GM18502 (cell line): ENCODE data around the gene GEMIN8.
A peak's percentile ranks its signal among the peaks of the same experiment; 100 is the strongest.

ENCODE experiments used
- ATAC-seq: cut with Tn5 transposase; IDR thresholded peaks from one replicate; pipeline ENCODE4 v1.9.1; 2021; ENCODE audit warnings: mild to moderate bottlenecking; ENCODE audit not compliant: unreplicated experiment, poor library complexity

The GEMIN8 gene

DNA sequence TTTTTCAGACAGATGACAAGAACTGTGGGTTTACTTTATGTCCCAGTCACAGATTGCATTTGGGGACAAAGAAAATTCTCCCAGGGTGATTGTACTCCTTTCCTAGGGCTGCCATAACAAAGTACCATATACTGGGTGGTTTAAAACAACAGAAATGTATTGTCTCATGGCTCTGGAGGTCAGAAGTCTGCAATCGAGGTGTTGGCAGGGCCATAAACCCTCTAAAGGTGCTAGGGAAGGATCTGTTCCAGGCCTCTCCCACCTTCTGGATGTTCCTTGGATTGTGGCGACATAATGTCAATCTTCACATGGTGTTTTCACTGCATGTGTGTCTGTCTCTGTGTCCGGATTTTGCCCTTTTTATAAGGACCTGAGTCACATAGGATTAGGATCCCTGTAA, 12.3 kb downstream of the GEMIN8 start:
- ATAC-seq: no peak

DNA sequence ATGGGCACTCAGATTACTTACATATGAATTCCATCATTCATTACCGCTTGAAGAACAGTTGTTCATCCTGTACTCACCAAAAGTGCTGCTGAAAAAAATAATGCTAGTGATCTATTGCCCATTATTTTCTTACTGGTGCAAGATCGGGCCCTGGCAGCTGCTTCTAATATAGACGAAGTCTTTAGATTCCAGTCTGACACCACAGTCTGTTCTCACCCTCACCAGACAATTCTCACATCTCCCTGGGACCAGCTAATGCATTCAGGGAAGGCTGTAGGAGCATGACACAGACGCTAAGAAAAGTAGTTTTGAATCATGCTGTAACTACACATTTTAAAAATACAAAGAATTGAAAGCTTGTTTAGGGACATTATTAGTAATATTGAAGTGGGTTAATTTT, 13.8 kb downstream of the GEMIN8 start:
- no peak for ATAC-seq

DNA sequence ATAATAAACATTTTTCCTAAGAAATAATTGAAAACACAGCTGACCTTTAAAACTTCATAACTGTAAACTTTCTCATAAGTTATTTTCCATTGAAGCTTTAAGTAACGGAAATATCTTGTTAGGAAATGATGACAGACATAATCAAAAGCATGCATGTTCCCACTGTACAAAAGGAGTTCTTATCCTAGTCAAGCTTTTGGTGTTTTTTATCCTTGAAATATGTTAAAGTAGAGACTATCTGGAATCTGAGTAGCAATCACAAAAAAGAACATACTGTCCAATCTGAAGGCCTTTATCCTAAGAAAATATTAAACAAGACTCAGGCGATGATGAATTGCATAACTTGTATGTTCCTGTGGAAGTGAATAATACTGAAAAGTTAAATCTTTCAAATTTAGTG, 14.4 kb downstream of the GEMIN8 start:
- no peak for ATAC-seq

DNA sequence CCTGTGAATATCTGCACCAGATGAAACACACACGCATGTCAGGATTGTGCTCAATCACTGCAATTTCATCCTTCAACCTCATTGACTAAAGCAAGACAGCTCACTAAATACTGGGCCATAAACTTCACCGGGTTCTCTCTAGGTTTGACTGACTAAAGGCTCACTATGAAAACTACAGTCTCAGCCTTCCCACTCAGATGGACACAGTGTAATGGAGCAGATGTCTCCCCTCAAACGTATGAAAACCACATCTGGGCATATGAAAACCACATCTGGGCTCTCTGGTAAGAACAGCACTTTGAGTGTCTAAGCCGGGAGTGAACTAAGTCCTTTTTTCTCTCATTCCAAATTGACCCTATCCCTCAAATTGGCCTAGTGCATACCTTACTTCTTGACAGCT, 15.2 kb downstream of the GEMIN8 start:
- ATAC-seq: no peak

DNA sequence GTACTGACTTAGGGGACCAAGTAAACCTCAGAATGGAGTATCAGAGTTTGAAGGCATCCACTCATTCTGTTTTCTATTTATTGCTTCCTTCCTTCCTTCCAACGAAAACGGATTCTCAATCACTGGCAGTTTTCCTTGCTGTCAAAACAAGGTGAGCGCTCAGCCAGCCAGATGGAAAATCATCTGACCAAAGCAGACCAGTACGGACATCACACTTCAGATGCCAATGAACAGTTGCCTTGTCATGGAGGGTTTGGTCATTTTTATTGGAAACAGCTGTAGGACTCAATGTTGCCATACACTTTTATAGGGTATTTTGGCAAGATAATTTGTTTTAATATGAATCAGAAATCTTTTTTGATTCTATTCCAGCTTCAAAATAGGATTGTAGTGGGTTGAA, 16.6 kb downstream of the GEMIN8 start:
- no peak for ATAC-seq

DNA sequence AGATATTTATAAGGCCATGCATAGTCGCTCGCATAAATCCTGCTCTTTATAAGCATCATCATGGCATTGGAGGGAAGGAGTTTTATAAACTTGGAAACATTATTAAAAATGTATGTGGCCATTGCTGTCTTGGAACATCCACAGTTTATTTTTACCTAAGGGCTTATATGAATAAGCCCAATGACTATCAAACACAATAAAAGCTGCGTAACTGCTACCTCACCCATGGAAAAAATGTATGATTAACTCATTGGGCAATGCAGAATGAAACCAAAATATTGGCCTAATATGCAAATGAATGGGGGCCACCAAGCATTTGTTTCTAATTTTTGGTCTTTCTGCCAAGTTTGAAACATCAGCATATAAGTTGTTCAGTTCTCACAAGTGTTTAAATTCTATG, 19.1 kb downstream of the GEMIN8 start:
- ATAC-seq: no peak

DNA sequence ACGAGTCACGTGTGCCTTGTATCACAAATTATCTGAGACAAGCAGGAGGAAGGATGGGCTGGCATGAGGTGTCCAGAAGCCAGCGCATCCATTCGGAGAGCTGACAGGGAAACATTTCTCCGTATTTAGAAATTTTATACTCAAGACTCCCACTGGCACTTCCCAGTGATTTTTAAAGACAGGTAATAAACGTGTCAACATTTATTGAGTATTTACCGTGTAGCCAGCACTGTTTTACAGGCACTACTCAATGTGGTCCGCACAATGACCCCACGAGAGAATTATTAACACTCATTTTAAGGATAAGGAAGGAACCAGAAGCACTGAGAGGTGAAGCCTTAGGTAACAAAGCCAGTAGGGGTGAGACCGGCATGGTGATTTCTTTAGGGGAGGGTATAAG, 23.2 kb downstream of the GEMIN8 start:
- ATAC-seq: no peak

DNA sequence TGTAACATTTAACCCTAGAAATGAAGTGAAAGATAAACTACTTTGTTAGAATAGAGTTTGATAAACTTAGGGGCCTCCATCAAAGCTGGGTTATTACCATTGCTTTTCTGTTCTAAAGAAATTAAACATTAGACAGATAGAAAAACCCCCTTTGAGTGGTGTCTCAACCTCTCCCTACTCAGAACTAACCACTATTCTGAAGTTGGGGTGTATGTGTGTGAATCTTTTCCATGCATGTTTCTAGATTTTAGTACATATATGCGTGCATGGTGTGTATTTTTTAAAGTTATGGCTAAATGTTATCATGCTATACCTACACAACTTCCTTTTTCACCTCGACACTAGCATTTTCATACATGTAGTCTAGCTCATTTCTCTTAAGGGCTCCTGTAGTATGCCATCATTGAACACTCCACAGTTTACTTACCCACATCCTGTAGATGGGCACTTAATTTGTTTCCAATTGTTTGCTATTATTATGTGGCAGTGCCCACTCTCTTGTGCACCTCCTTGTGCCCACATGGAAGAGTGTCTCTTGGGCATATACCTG, 25.7 kb downstream of the GEMIN8 start:
- no peak for ATAC-seq

DNA sequence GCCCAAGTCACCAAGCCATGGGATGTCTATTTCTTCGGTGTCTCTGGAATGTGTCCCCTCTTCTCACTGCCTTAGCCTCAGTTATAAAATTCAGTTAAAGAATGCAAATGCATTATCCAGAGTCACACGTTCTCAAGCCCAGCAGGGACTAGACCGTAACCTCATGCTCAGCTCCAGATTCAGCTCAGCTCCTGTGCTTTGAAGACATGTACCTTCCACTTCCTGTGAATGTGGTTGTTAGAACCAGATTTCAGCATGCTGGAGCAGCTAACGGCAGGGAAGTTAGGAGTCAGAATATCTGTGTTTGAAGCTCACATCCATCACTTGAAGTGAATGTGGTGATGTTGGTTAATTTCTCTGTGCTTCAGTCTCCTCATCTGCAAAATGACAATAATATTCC, 26.7 kb downstream of the GEMIN8 start:
- no peak for ATAC-seq

DNA sequence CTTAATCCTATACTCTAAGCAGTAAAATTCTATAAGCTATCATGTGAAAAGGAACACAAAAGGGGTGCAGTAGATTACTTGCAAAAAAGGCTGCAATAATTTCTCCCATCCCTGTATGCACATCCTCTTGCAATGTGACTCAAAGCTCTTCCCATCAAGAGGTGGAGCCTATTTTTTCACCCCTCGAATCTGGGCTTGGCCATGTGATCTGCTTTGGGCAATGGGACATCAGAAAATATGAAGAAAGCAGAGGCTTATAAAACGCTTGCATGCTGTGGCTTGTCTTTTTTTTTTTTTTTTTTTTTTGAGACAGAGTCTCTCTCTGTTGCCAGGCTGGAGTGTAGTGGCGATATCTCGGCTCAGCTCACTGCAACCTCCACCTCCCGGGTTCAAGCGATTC, 33.0 kb downstream of the GEMIN8 start:
- no peak for ATAC-seq

DNA sequence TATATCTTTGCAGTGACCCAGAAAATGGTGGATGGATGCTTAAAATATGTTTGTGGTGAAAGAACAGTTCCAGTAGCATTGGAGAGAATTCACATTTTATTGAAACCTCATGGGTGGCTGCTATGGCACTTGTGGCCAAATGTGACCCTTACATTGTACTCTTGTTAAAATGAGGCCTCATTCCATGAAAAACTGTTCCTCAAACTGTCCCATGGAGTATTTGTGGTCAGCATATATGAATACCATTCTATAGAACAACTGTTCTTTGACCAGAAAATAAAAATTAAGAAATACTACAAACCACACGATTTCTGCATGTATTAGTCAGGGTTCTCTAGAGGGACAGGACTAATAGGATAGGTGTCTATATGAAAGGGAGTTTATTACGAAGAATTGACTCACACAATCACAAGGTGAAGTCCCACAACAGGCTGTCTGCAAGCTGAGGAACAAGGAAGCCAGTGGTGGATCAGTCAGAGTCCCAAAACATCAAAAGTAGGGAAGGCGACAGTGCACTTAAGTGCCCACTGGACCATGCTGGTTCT, 35.1 kb downstream of the GEMIN8 start:
- no peak for ATAC-seq

DNA sequence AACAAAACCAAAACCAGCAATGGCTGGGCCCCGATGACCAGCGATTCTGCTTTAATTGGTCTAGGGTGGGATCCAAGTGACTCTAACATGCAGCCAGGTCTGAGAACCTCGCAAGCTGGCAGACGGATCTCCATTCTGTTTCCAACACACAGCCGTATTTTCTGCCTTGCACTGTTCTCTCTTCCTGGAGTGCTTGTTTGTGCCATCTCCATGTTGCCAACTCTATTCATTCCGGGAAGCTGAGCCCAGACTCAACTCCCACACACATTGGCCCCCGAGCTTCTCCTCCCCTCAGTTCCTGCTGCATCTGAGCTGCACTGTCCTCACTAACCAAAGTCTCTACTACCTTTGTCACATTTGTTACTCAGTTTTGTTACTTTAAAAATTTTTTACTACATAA, 35.6 kb downstream of the GEMIN8 start:
- no peak for ATAC-seq

DNA sequence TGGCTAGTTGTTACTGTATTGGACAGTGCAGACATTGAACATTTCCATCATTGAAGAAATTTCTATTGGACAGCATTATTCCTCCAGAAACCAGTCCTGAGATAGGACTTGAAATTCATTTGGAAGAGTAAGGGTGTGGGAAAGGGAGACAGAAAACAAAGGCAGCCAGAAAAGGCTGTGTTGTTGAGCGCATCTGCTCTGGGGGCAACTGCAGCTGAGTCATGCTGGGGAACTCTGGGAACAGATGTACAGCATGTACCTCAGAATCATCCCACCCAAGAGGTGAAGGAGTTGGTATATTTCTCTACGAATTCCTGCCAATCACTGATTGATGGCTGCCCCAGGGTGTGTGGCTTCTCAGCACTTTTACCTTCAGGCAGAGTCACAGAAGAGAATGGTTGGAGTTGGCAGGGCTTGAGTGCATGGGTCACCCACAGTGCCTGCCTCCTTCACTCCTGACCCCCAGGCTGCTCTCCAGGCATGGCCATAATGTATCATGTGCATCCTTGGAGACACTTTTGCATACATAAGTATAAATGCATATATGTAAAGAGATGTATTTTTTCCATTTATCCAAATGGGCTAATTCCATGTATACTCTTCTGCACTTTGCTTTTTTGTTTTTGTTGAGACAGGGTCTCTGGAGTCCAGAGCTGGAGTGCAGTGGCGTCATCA, 39.4 kb downstream of the GEMIN8 start:
- ATAC-seq: no peak

DNA sequence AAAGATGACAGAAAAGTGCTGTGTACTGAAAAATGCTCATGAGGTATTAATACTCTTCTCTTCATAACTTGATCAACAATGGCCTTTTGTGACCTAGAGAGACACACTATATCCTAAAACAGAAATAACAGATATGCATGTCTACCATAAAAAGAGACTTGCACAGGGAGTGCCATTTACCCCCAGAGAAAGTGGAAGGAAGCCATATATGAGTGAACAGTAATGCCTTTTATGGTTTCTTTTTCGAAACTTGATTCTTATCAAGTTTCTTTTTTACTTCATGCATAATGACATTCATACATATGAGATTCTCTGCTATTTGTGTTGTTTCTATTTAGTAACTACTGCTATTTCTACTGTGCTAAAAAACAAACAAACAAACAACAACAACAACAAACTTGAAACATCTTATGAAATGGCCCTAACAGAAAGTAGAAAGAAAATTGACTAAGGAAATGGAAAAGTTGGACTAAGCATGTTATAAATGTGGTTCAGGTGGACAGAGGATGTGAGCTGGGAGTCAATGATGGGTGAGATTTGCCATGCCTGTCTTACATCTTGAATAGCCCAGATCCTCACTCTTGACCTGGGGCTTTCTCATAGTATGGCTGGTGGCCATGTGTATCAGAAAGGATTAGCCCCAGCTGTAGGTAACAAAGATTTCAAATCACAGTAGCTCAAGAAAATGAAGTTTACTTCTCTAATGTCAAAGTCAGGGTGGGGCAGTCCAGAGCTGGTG, 43.8 kb downstream of the GEMIN8 start:
- ATAC-seq: peak; percentile 82

DNA sequence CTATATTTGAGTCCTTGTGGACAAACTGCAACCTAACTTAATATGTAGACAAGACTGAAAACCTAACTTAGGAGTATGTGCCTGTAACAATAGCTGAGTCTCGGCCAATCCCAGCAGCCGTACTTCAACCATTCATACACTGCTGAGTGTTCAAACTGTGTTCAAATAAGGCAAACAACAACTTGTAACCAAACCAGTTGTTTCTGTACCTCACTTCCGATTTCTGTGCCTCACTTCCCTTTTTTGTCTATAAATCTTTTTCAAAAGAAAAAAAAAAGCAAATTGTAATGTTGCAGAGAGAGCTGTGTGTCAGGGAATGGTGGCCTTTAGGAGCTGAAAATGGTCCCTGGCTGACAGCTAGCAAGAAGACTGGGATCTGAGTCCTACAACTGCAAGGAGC, 46.0 kb downstream of the GEMIN8 start:
- ATAC-seq: no peak

DNA sequence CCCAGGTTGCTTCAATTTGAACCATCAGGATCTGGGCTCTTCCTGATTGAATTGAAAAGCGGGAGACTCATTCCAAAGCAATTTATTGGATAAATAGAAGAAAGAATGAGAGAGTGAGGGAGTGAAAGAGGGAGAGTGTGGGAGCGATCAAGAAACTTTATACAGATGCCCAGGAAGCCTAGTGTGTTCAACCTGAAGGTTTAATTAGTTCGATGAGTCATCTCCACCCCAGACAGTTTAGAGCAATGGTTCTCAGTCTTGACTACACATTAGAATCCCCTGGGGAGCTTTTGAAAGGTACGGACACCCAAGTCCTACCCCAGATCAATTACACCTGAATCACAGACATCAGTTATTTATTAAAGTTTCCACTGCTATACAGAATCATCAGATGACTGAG, 61.5 kb downstream of the GEMIN8 start:
- no peak for ATAC-seq

DNA sequence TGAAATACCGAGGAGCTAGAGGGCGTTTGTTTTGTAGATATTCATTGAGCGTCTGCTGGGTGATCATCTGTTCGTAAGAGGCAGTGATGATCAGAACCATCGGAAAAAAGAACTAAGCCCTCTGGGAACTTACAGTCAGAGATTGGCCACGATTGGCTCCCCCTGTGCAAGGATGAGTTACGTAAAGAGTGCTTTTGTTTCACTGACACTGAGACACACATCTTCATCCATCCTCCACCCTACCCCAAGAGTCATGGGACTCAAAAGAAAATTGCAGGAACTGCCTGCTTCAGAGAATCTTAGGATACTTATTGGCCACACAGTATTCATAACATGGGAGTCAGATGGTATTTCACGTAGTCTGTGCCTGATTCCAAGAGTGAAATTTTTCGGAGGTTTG, 62.1 kb downstream of the GEMIN8 start:
- no peak for ATAC-seq

DNA sequence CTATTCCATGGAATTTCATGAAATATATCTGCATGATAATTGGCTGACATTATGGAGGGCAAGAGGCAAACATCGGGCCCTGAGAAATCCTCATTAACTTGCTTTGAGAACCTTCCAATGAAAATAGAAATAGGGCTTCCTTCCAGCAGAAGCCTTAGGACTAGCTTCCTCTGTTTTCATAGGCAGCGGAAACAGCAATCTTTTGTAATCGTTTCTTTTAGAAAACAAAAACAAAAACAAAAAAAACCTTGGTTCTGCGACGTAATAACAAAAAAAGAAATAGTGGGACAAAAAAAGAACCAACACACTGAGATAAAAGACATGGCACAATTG, 62.9 kb downstream of the GEMIN8 start:
- no peak for ATAC-seq

DNA sequence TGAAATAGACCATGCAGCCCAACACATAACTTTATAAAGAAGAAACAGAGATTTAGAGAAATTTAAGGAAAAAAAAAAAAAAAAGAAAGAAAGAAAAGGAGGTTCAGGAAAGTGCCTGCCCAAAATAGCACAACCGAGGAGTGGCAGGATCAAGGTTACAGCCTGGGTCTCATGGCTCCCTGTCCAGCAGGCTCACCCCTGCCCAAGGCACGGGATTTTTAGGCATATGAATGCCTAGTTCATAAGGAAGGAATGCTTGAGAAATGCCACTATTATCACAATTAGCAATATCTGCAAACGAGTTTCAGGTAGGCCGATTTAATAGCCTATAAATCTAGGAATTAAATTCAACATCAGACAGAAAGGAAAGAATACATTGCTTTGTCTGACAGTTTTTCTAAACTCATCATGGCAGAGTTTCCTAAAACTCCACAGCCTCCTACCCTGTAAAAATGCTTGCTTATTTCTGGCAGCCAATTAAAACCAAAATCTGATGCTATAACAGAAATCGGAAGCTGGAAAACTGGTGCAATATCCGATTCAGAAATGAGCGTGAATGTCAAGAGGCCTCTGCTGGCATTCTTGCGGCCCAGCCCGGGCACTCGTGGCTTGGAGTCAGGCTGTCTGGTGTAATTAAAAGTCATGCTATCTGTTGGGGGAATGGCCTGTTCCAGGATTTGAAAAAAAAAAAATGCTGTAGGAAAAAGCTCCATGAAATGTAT, 63.5 kb downstream of the GEMIN8 start:
- ATAC-seq: no peak

DNA sequence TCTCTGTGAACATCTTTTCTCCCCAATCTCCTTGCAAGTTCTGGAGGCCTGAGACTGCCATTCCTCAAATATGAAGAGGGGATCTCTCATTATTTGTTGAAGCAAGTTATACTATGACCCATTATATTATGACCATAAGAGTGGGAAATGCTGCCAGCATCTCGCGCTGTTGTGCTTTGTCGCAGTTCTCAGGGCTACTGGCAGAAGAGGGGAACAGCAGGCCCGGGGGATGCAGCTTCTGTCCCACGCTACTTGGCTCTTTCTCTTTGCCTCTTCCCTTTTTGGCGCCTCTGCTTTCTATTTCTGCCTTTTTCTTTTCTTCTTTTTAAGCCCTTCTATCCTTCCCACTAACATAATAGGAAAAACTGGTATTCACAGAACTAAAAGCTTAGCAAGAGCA, 64.2 kb downstream of the GEMIN8 start:
- no peak for ATAC-seq

DNA sequence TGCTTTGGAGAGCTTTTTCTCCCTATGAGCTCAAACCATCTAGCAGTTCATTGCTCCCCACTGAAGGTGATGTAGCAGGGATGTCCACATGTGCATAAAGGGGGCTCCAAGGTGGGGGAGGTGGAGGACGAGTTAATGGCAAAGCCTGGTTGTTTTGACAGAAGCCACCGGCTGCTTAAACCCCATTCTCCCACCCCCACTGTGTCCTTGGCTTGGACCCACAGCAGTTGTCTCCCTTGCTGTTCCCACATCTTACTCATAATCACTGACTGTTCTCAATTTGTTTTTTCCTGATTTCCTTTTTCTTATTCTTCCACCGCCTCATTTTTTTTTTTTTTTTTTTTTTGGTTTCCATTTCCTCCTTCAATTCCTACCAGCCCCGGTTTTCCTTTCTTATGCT, 72.7 kb downstream of the GEMIN8 start:
- no peak for ATAC-seq
